Left renal pelvis (tissue), 4 donors: ENCODE results near the gene PSG7. TPM values are rescaled to one million over a fixed set of nuclear protein-coding genes. Genes with fewer than 3 reads are reported as not detected.

Experiments used
- polyA plus RNA-seq, 4 donors: library from polyadenylated mRNA; unstranded; fragments of 120-200 nt; gene quantifications; one replicate each; pipeline ENCODE4 v1.2.1, GENCODE V29; 2013; ENCODE audit not compliant: insufficient read length in 4 of 4

PSG7 gene
- polyA plus RNA-seq, 4 donors: not detected

Other genes with a start within 250 kb of the PSG7 start
- under 1 TPM in 1 of 4 donors, not detected in 3; 0.31 TPM for gene PSG3, start 196.7 kb downstream of the PSG7 start, polyA plus RNA-seq
- gene PSG8, start 171.5 kb downstream of the PSG7 start, polyA plus RNA-seq: not detected
- gene PSG1, start 57.5 kb downstream of the PSG7 start, polyA plus RNA-seq: under 1 TPM in 1 of 4 donors, not detected in 3; 0.22 TPM
- gene PSG6, start 19.3 kb downstream of the PSG7 start, polyA plus RNA-seq: under 1 TPM in 1 of 4 donors, not detected in 3; 0.10 TPM
- gene PSG11, start 89.3 kb upstream of the PSG7 start, polyA plus RNA-seq: under 1 TPM in 1 of 4 donors, not detected in 3; 0.20 TPM
- under 1 TPM in 1 of 4 donors, not detected in 3; 0.23 TPM for gene PSG2, start 145.5 kb upstream of the PSG7 start, polyA plus RNA-seq
- under 1 TPM in 1 of 4 donors, not detected in 3; 0.27 TPM for gene PSG5, start 249.3 kb upstream of the PSG7 start, polyA plus RNA-seq